SK-N-SH (cell line): ENCODE measurements around the gene DCAF11. TPM values are rescaled to one million over a fixed set of nuclear protein-coding genes. Genes with fewer than 3 reads are reported as not detected.

Source experiments
- CTCF ChIA-PET: fragments of 300-600, 350-600 bp; formaldehyde crosslinking; extraction: SDS; loops from one replicate; lab custom pipeline; 2021; lab: Yijun Ruan, JAX
- POLR2A ChIA-PET: fragments of 350-600 bp; sonication (Branson Sonifier 250); formaldehyde crosslinking; extraction: SDS; loops from one replicate; lab custom pipeline; 2020; ENCODE audit warnings: antibody characterized with exemption, inconsistent platforms; lab: Yijun Ruan, JAX
- DNase-seq: peaks from one replicate; pipeline ENCODE4 v3.0.0; 2012
- H2AFZ ChIP-seq: fragments of 200-600 bp; sonication (generic); 2 replicates; pipeline ENCODE4 v1.8.1; 2016; ENCODE audit warnings: antibody characterized with exemption, mild to moderate bottlenecking, low read depth
- H3F3A ChIP-seq: fragments of 200-600 bp; sonication (generic); replicated peaks from 2 replicates; pipeline ENCODE3; 2016; ENCODE audit warnings: antibody characterized with exemption, mild to moderate bottlenecking; ENCODE audit not compliant: insufficient read depth
- H3K27ac ChIP-seq, 2 experiments: fragments of 200-500 bp in 1 of 2; fragments of 200-600 bp in 1 of 2; sonication (Bioruptor generic) in 1 of 2; sonication (generic), shearing (Covaris generic) in 1 of 2; 2 replicates each; pipeline versions ENCODE4 v1.5.1 to v1.6.1; 2014 to 2016; ENCODE audit warnings: low read depth in 2 of 2, inconsistent platforms in 1 of 2, low read length in 1 of 2, mild to moderate bottlenecking in 1 of 2, mixed read lengths in 1 of 2
- H3K27me3 ChIP-seq: fragments of 200-600 bp; sonication (generic), shearing (Covaris generic); 2 replicates; pipeline ENCODE4 v1.6.1; 2016; ENCODE audit warnings: mixed run types; ENCODE audit not compliant: insufficient read depth
- H3K36me3 ChIP-seq, 2 experiments: fragments of 200-500 bp in 1 of 2; fragments of 200-600 bp in 1 of 2; sonication (Bioruptor generic) in 1 of 2; sonication (generic) in 1 of 2; replicated peaks in 1 of 2; 2 replicates each; pipeline versions ENCODE3 to v1.5.1; 2014 to 2016; ENCODE audit warnings: low read length in 1 of 2, mild to moderate bottlenecking in 1 of 2; ENCODE audit not compliant: insufficient read depth in 2 of 2, control insufficient read depth in 1 of 2
- H3K4me1 ChIP-seq, 2 experiments: fragments of 200-500 bp in 1 of 2; fragments of 200-600 bp in 1 of 2; sonication (Bioruptor generic) in 1 of 2; sonication (generic), shearing (Covaris generic) in 1 of 2; 2 replicates each; pipeline versions ENCODE4 v1.5.1 to v1.6.1; 2014 to 2016; ENCODE audit warnings: low read depth in 1 of 2, low read length in 1 of 2, mixed run types in 1 of 2; ENCODE audit not compliant: insufficient read depth in 2 of 2, control insufficient read depth in 1 of 2
- H3K4me2 ChIP-seq: fragments of 200-600 bp; sonication (generic), shearing (Covaris generic); 2 replicates; pipeline ENCODE4 v1.6.1; 2017; ENCODE audit warnings: mixed run types
- H3K4me3 ChIP-seq, 2 experiments: fragments of 200-500 bp in 1 of 2; fragments of 200-600 bp in 1 of 2; sonication (Bioruptor generic) in 1 of 2; sonication (generic), shearing (Covaris generic) in 1 of 2; 2 replicates each; pipeline versions ENCODE4 v1.5.1 to v1.8.1; 2014 to 2016; ENCODE audit warnings: low read depth in 2 of 2, inconsistent platforms in 1 of 2, low read length in 1 of 2, mild to moderate bottlenecking in 1 of 2, mixed read lengths in 1 of 2, moderate library complexity in 1 of 2
- H3K79me2 ChIP-seq: fragments of 200-600 bp; sonication (generic); 2 replicates; pipeline ENCODE4 v1.8.1; 2017; ENCODE audit warnings: mild to moderate bottlenecking; ENCODE audit not compliant: insufficient read depth
- H3K9ac ChIP-seq: fragments of 200-600 bp; sonication (generic); 2 replicates; pipeline ENCODE4 v1.6.1; 2017; ENCODE audit warnings: mixed run types
- H3K9me2 ChIP-seq: fragments of 200-600 bp; sonication (generic); 2 replicates; pipeline ENCODE4 v1.6.1; 2017; ENCODE audit warnings: mixed run types
- H3K9me3 ChIP-seq: fragments of 200-600 bp; sonication (generic); 2 replicates; pipeline ENCODE4 v1.6.1; 2017; ENCODE audit warnings: mixed run types, mild to moderate bottlenecking, moderate library complexity
- H4K20me1 ChIP-seq: fragments of 200-600 bp; sonication (generic); 2 replicates; pipeline ENCODE4 v1.6.1; 2017; ENCODE audit warnings: mild to moderate bottlenecking, mixed run types; ENCODE audit not compliant: insufficient read depth
- ELF1 ChIP-seq: IDR thresholded peaks from 2 replicates; pipeline ENCODE4 v1.4.0; 2012
- EP300 ChIP-seq, 2 experiments: IDR thresholded peaks; 2 replicates each; pipeline versions ENCODE4 v1.4.0 to v1.6.1; 2012; ENCODE audit warnings: borderline replicate concordance in 1 of 2, low read depth in 1 of 2, low read length in 1 of 2
- GABPA ChIP-seq: IDR thresholded peaks from 2 replicates; pipeline ENCODE4 v1.4.0; 2012; ENCODE audit warnings: low read depth, mild to moderate bottlenecking
- GATA2 ChIP-seq: sonication (generic); formaldehyde crosslinking; IDR thresholded peaks from 2 replicates; pipeline ENCODE4 v1.5.0; 2020; ENCODE audit warnings: mild to moderate bottlenecking, missing genetic modification reagents
- JUND ChIP-seq: IDR thresholded peaks from 2 replicates; pipeline ENCODE4 v1.4.0; 2012
- MAX ChIP-seq: IDR thresholded peaks from 2 replicates; pipeline ENCODE4 v1.4.0; 2012; ENCODE audit warnings: low read depth
- MEF2A ChIP-seq: IDR thresholded peaks from 2 replicates; pipeline ENCODE4 v1.4.0; 2012; ENCODE audit warnings: low read depth, borderline replicate concordance
- NFIC ChIP-seq: IDR thresholded peaks from 2 replicates; pipeline ENCODE4 v1.4.0; 2012; ENCODE audit warnings: borderline replicate concordance
- POLR2AphosphoS5 ChIP-seq: IDR thresholded peaks from 2 replicates; pipeline ENCODE4 v1.6.1; 2012; ENCODE audit warnings: low read depth, low read length
- SIN3A ChIP-seq: IDR thresholded peaks from 2 replicates; pipeline ENCODE4 v1.6.1; 2012; ENCODE audit warnings: low read depth, mild to moderate bottlenecking, low read length, moderate library complexity, borderline replicate concordance
- YY1 ChIP-seq: IDR thresholded peaks from 2 replicates; pipeline ENCODE4 v1.4.0; 2012; ENCODE audit warnings: low read depth, mild to moderate bottlenecking
- ZBTB33 ChIP-seq: IDR thresholded peaks from 2 replicates; pipeline ENCODE4 v1.4.0; 2012; ENCODE audit warnings: low read depth, borderline replicate concordance
- WGBS: methylation state at CpG from one replicate; pipeline ENCODE4 v1.1.6; 2017; ENCODE audit warnings: low lambda C conversion rate; 5-methylcytosine and 5-hydroxymethylcytosine counted together
- polyA plus RNA-seq, 3 experiments: library from polyadenylated mRNA; depleted of rRNA; stranded (reverse); fragments of >200 nt; gene quantifications; 2 replicates each; pipeline ENCODE4 v1.2.3, GENCODE V29; 2012
- TF ChIP-seq, protein P1 (sequence below): IDR thresholded peaks from 2 replicates; pipeline ENCODE4 v1.4.0; 2012; ENCODE audit warnings: low read depth, borderline replicate concordance
- TF ChIP-seq, protein P2 (sequence below): IDR thresholded peaks from 2 replicates; pipeline ENCODE4; 2012
- TF ChIP-seq, protein P3 (sequence below): fragments of 200-600 bp; sonication (generic); IDR thresholded peaks from 2 replicates; pipeline ENCODE4 v1.6.1; 2017; ENCODE audit warnings: antibody characterized with exemption, mild to moderate bottlenecking, moderate library complexity
- TF ChIP-seq, protein P4 (sequence below): fragments of 150-350 bp; IDR thresholded peaks from 2 replicates; pipeline ENCODE4 v1.6.1; 2017; ENCODE audit warnings: antibody characterized with exemption, low read length, low read depth, borderline replicate concordance

The DCAF11 gene
- polyA plus RNA-seq, 1 of the 3 experiments (the other 2 are of a cell fraction), result 34.6 TPM

- no peak for DNase-seq
- TF ChIP-seq YY1, result no peak
- TF ChIP-seq GATA2 (CRISPR knock-in tag), result no peak
- CTCF ChIA-PET, result interaction anchor here (0.6 to 25.4 kb wide), 6 partner anchors 11 to 506 kb away, joined by 3 to 1159 read pairs (median 4); partner anchors contain the start of genes CARMIL3, CPNE6 and PSME2
- H3K4me1 ChIP-seq, result peaks cover 12 to 19% of the 10 kb centered on the region in 2 experiments; a peak in 2 of 4 replicates
- peak overlapping the region; percentile 73 to 93 for H3K27ac ChIP-seq
- peak overlapping the region; percentile 100 for H3K4me2 ChIP-seq
- 3% methylated on average over 11 of the region's 14 CpGs for WGBS
- peaks cover 3% of the 10 kb centered on the region for H3F3A ChIP-seq
- no peaks in the 10 kb centered on the region for H3K9me2 ChIP-seq
- H3K27me3 ChIP-seq, result no peaks in the 10 kb centered on the region
- POLR2A ChIA-PET, result interaction anchor here (0.7 to 6.2 kb wide), 10 partner anchors 12 to 66 kb away, joined by 3 to 46 read pairs (median 12); partner anchors contain the start of genes CARMIL3, DCAF11, IRF9 and NRL
- H4K20me1 ChIP-seq, result no peaks in the 10 kb centered on the region
- H3K9ac ChIP-seq, result peak overlapping the region; percentile 92
- peak overlapping the region; percentile 80 to 92 for H3K4me3 ChIP-seq
- H3K36me3 ChIP-seq, result peaks cover 1 to 3% of the 10 kb centered on the region in 2 experiments
- H3K79me2 ChIP-seq, result peaks cover 16% of the 10 kb centered on the region
- H3K9me3 ChIP-seq, result no peaks in the 10 kb centered on the region
- peak overlapping the region; percentile 91 for H2AFZ ChIP-seq
These were observed 19.7 kb upstream of the DCAF11 start for GRCh38 chr14:24094841-24095270.

DNA sequence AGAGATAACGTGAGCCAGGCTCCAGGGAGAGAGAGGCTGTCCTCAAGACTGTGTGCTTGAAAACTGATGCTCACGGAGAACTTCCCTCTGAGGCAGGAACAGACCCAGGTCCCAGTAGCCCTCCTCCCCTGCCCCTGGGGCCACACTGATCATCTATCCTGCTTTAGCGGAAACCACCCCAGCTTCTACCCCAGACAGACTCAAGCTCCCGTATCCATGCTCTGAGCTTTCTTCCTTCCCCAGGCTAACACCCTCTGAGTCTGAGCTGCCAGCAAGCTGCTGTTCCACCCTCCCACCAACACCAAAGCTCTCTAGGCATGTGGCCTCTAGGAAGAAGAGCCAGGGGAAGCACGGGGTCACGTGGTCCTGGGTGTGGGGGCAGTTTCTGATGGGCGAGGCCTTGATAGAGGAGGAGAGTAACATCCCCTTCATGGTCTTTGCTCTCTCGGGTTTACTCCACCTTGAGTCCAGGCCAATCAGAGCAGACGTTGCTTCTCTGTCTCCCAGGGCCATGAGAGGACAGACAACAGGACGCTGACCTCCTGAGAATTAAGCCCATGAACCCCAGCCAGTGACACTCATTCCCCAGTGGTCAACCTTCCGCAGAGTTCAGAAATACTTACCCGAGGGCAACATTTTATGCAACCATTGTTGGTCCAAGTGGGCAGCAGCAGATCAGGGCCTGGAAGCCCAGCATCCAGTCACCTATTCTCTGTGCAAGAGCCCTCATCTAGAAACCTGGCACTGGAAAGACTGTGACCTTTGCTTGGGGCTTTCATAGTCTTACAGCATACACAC is 19.1 kb upstream of the DCAF11 start:
- H3K4me3 ChIP-seq, result peak overlapping the region; percentile 80 to 92
- peak; percentile 78 for DNase-seq
- H3F3A ChIP-seq, result peaks cover 3% of the 10 kb centered on the region
- H3K27me3 ChIP-seq, result no peaks in the 10 kb centered on the region
- no peak overlapping the region; the same call in 1 of the 2 replicates for H2AFZ ChIP-seq
- ChIA-PET POLR2A (interaction anchor here (0.7 to 6.2 kb wide), 10 partner anchors 11 to 65 kb away, joined by 3 to 46 read pairs (median 12); partner anchors contain the start of genes CARMIL3, DCAF11, IRF9 and NRL), CTCF (interaction anchor here (0.6 to 25.4 kb wide), 6 partner anchors 11 to 506 kb away, joined by 3 to 1159 read pairs (median 4); partner anchors contain the start of genes CARMIL3, CPNE6 and PSME2)
- peaks cover 12 to 16% of the 10 kb centered on the region in 2 experiments; a peak in 2 of 4 replicates for H3K4me1 ChIP-seq
- WGBS, result 34% methylated on average over 7 of the region's 12 CpGs
- peaks cover 3 to 6% of the 10 kb centered on the region in 2 experiments for H3K36me3 ChIP-seq
- H4K20me1 ChIP-seq, result no peaks in the 10 kb centered on the region
- H3K9ac ChIP-seq, result peak overlapping the region; percentile 92
- peak overlapping the region; percentile 100 for H3K4me2 ChIP-seq
- no peaks in the 10 kb centered on the region for H3K9me2 ChIP-seq
- peak overlapping the region; percentile 73 to 93; a peak in 3 of 4 replicates for H3K27ac ChIP-seq
- peaks cover 16% of the 10 kb centered on the region for H3K79me2 ChIP-seq
- H3K9me3 ChIP-seq, result no peaks in the 10 kb centered on the region
- TF ChIP-seq ELF1, result no peak
- no peak for TF ChIP-seq MEF2A
- TF ChIP-seq, protein P1, sequence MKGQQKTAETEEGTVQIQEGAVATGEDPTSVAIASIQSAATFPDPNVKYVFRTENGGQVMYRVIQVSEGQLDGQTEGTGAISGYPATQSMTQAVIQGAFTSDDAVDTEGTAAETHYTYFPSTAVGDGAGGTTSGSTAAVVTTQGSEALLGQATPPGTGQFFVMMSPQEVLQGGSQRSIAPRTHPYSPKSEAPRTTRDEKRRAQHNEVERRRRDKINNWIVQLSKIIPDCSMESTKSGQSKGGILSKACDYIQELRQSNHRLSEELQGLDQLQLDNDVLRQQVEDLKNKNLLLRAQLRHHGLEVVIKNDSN, result peak; percentile 85; the same call in 1 of the 2 replicates
- TF ChIP-seq EP300 (IDR thresholded peaks at IDR 0.05; ENCODE audit: borderline replicate concordance in 1 of 2, low read depth in 1 of 2, low read length in 1 of 2), result no peak
- no peak for TF ChIP-seq ZBTB33
- no peak for TF ChIP-seq NFIC
- TF ChIP-seq POLR2AphosphoS5, result peak; percentile 36; the same call in 1 of the 2 replicates
- TF ChIP-seq, protein P2, sequence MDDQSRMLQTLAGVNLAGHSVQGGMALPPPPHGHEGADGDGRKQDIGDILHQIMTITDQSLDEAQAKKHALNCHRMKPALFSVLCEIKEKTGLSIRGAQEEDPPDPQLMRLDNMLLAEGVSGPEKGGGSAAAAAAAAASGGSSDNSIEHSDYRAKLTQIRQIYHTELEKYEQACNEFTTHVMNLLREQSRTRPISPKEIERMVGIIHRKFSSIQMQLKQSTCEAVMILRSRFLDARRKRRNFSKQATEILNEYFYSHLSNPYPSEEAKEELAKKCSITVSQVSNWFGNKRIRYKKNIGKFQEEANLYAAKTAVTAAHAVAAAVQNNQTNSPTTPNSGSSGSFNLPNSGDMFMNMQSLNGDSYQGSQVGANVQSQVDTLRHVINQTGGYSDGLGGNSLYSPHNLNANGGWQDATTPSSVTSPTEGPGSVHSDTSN, result no peak
- peak; percentile 66; the same call in 1 of the 2 replicates for TF ChIP-seq MAX
- TF ChIP-seq JUND, result no peak
- TF ChIP-seq, protein P3, sequence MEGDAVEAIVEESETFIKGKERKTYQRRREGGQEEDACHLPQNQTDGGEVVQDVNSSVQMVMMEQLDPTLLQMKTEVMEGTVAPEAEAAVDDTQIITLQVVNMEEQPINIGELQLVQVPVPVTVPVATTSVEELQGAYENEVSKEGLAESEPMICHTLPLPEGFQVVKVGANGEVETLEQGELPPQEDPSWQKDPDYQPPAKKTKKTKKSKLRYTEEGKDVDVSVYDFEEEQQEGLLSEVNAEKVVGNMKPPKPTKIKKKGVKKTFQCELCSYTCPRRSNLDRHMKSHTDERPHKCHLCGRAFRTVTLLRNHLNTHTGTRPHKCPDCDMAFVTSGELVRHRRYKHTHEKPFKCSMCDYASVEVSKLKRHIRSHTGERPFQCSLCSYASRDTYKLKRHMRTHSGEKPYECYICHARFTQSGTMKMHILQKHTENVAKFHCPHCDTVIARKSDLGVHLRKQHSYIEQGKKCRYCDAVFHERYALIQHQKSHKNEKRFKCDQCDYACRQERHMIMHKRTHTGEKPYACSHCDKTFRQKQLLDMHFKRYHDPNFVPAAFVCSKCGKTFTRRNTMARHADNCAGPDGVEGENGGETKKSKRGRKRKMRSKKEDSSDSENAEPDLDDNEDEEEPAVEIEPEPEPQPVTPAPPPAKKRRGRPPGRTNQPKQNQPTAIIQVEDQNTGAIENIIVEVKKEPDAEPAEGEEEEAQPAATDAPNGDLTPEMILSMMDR, result no peak
- no peak for TF ChIP-seq GATA2 (CRISPR knock-in tag)
- no peak for TF ChIP-seq SIN3A
- no peak for TF ChIP-seq GABPA
- TF ChIP-seq, protein P4, sequence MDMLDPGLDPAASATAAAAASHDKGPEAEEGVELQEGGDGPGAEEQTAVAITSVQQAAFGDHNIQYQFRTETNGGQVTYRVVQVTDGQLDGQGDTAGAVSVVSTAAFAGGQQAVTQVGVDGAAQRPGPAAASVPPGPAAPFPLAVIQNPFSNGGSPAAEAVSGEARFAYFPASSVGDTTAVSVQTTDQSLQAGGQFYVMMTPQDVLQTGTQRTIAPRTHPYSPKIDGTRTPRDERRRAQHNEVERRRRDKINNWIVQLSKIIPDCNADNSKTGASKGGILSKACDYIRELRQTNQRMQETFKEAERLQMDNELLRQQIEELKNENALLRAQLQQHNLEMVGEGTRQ, result peak; percentile 44; the same call in 1 of the 2 replicates
